HepG2 (cell line): ENCODE measurements around the gene XRCC3. TPM values are rescaled to one million over a fixed set of nuclear protein-coding genes. Genes with fewer than 3 reads are reported as not detected.

Source experiments
- ATAC-seq: fragments of 200-7000 bp; cut with Tn5 transposase; 3 replicates; pipeline ENCODE4 v1.9.1; 2020; ENCODE audit warnings: mild to moderate bottlenecking, moderate library complexity
- BruUV-seq: library from RNA; stranded (reverse); fragments of 400-500 nt; replicated peaks from 2 replicates; lab custom pipeline; 2021; lab: Mats Ljungman, UMichigan
- CTCF ChIA-PET: fragments of 300-600 bp; formaldehyde crosslinking; extraction: SDS; loops from one replicate; lab custom pipeline; 2021; ENCODE audit warnings: low total read pairs, inconsistent platforms, low intra/inter-chr PET ratio; lab: Yijun Ruan, JAX
- POLR2A ChIA-PET: fragments of 350-600 bp; sonication (Branson Sonifier 250); formaldehyde crosslinking; loops from one replicate; lab custom pipeline; 2020; ENCODE audit warnings: antibody characterized with exemption, inconsistent platforms; lab: Yijun Ruan, JAX
- DNase-seq: peaks from one replicate; pipeline ENCODE4 v3.0.0-alpha.2; 2015; ENCODE audit warnings: low spot score
- FAIRE-seq: peaks from 3 replicates; lab custom pipeline; 2011; peaks lifted over from hg19 to GRCh38; lab: Jason Lieb, UNC
- H2AFZ ChIP-seq: one replicate; pipeline ENCODE4 v1.6.1; 2011; ENCODE audit warnings: low read length, inconsistent platforms
- H3K27ac ChIP-seq: fragments of 300-600 bp; 3 replicates; pipeline ENCODE4 v1.8.0; 2011; ENCODE audit warnings: mixed run types, mild to moderate bottlenecking, mixed read lengths, low read length, inconsistent platforms; ENCODE audit not compliant: insufficient read depth; ENCODE audit errors: extremely low read length
- H3K27me3 ChIP-seq, 2 experiments: fragments of 200-600 bp in 1 of 2; 2 replicates in 1 of 2; 3 replicates in 1 of 2; pipeline versions ENCODE4 v1.6.0 to v1.8.0; 2011; ENCODE audit warnings: low read length in 2 of 2, mild to moderate bottlenecking in 2 of 2, moderate library complexity in 2 of 2, inconsistent platforms in 1 of 2; ENCODE audit not compliant: insufficient read depth in 2 of 2, control insufficient read depth in 1 of 2
- H3K36me3 ChIP-seq, 2 experiments: fragments of 200-600 bp in 1 of 2; replicated peaks in 1 of 2; 2 replicates in 1 of 2; 3 replicates in 1 of 2; pipeline versions ENCODE4 v1.5.1 to v1.8.0; 2011; ENCODE audit warnings: low read length in 2 of 2, inconsistent platforms in 1 of 2; ENCODE audit not compliant: insufficient read depth in 2 of 2, control insufficient read depth in 1 of 2
- H3K4me1 ChIP-seq: 2 replicates; pipeline ENCODE4 v1.5.1; 2012; ENCODE audit warnings: low read length, inconsistent platforms; ENCODE audit not compliant: insufficient read depth
- H3K4me2 ChIP-seq: 2 replicates; pipeline ENCODE4 v1.6.0; 2011; ENCODE audit warnings: low read depth, low read length, inconsistent platforms
- H3K4me3 ChIP-seq, 3 experiments: fragments of 200-600 bp in 1 of 3; sonication (generic), shearing (Covaris generic) in 1 of 3; replicated peaks in 1 of 3; 2 replicates each; pipeline ENCODE4 v1.5.1; 2011 to 2016; ENCODE audit warnings: low read length in 3 of 3, inconsistent platforms in 2 of 3, low read depth in 2 of 3, mild to moderate bottlenecking in 2 of 3, control low read depth in 1 of 3, mixed read lengths in 1 of 3; ENCODE audit not compliant: insufficient read depth in 1 of 3
- H3K79me2 ChIP-seq: one replicate; pipeline ENCODE4 v1.6.1; 2011; ENCODE audit warnings: low read length, inconsistent platforms; ENCODE audit not compliant: insufficient read depth
- H3K9ac ChIP-seq: 2 replicates; pipeline ENCODE4 v1.6.0; 2011; ENCODE audit warnings: mild to moderate bottlenecking, low read depth, low read length, inconsistent platforms; ENCODE audit not compliant: insufficient read depth
- H3K9me3 ChIP-seq: 2 replicates; pipeline ENCODE4 v1.5.1; 2012; ENCODE audit warnings: mild to moderate bottlenecking, low read length
- H4K20me1 ChIP-seq: 2 replicates; pipeline ENCODE4 v1.6.0; 2011; ENCODE audit warnings: inconsistent platforms, mild to moderate bottlenecking, low read length, moderate library complexity; ENCODE audit not compliant: insufficient read depth
- CCDC6 ChIP-seq: sonication (generic); formaldehyde crosslinking; IDR thresholded peaks from 2 replicates; pipeline ENCODE4 v1.8.1; 2022; ENCODE audit warnings: mild to moderate bottlenecking, missing genetic modification reagents, moderate library complexity
- JDP2 ChIP-seq: sonication (generic); formaldehyde crosslinking; IDR thresholded peaks from 2 replicates; pipeline ENCODE4 v1.8.1; 2022; ENCODE audit warnings: missing genetic modification reagents, borderline replicate concordance
- KDM5A ChIP-seq: fragments of 200-600 bp; sonication (generic); IDR thresholded peaks from 2 replicates; pipeline ENCODE4 v1.7.0; 2018; ENCODE audit warnings: antibody characterized with exemption, mild to moderate bottlenecking, low read length, borderline replicate concordance
- KMT2B ChIP-seq: IDR thresholded peaks from 2 replicates; pipeline ENCODE4 v1.6.1; 2016; ENCODE audit warnings: missing genetic modification reagents, missing compliant biosample characterization
- NFE2L1 ChIP-seq: sonication (generic); formaldehyde crosslinking; IDR thresholded peaks from 2 replicates; pipeline ENCODE4 v1.4.0; 2020; ENCODE audit warnings: missing genetic modification reagents, mild to moderate bottlenecking, borderline replicate concordance
- ZNF383 ChIP-seq: sonication (generic); formaldehyde crosslinking; IDR thresholded peaks from 2 replicates; pipeline ENCODE4 v1.4.0; 2020; ENCODE audit warnings: missing genetic modification reagents, mild to moderate bottlenecking, borderline replicate concordance
- ZNF609 ChIP-seq: sonication (generic); formaldehyde crosslinking; IDR thresholded peaks from 2 replicates; pipeline ENCODE4 v1.4.0; 2020; ENCODE audit warnings: mild to moderate bottlenecking, missing genetic modification reagents, borderline replicate concordance
- ZNF629 ChIP-seq: sonication (generic); formaldehyde crosslinking; conservative IDR thresholded peaks from 2 replicates; pipeline ENCODE4 v1.5.0; 2020; ENCODE audit warnings: missing genetic modification reagents
- ZNF878 ChIP-seq: sonication (generic); formaldehyde crosslinking; IDR thresholded peaks from 2 replicates; pipeline ENCODE4 v1.8.1; 2023; ENCODE audit warnings: mild to moderate bottlenecking, missing genetic modification reagents, moderate library complexity
- WGBS: methylation state at CpG from one replicate; pipeline ENCODE4 v1.1.6; 2017; ENCODE audit warnings: low lambda C conversion rate; 5-methylcytosine and 5-hydroxymethylcytosine counted together
- in situ Hi-C: cut with HindIII; loops from 2 replicates; pipeline ENCODE4 v1.10.0; 2017; ENCODE audit warnings: low pct_unique_long_range_greater_than_20kb; ENCODE audit not compliant: extremely low pct_ligation_motif_present
- intact Hi-C: fragments of 100-400 bp; cut with micrococcal nuclease; formaldehyde crosslinking; loops from one replicate; pipeline ENCODE4 v1.10.0; 2022; ENCODE audit not compliant: unreplicated experiment
- polyA plus RNA-seq, 8 experiments: library from polyadenylated mRNA; depleted of rRNA in 3 of 8; stranded (reverse) in 7 of 8; unstranded in 1 of 8; fragments of >200 nt; fragmentation: Illumina TruSeq in 4 of 8; extraction: Trizol in 4 of 8; gene quantifications; 2 replicates each; pipeline versions ENCODE4 v1.2.1 to v1.2.3, GENCODE V29; 2011 to 2016; ENCODE audit warnings: low read depth in 4 of 8, missing spikeins in 1 of 8, mixed read lengths in 1 of 8; ENCODE audit not compliant: insufficient read depth in 1 of 8
- total RNA-seq, 5 experiments: library from RNA; depleted of rRNA; stranded (reverse); fragments of >200 nt; fragmentation: Illumina TruSeq; extraction: Trizol; gene quantifications; 2 replicates each; pipeline ENCODE4 v1.2.3, GENCODE V29; 2016; ENCODE audit warnings: low read depth in 1 of 5
- TF ChIP-seq, protein P1 (sequence below): sonication (generic); formaldehyde crosslinking; conservative IDR thresholded peaks from 2 replicates; pipeline ENCODE4 v1.5.0; 2020; ENCODE audit warnings: missing genetic modification reagents
- TF ChIP-seq, protein P2 (sequence below): sonication (generic); formaldehyde crosslinking; IDR thresholded peaks from 2 replicates; pipeline ENCODE4 v1.5.0; 2020; ENCODE audit warnings: mild to moderate bottlenecking, missing genetic modification reagents
- TF ChIP-seq, protein P3 (sequence below): sonication (generic); formaldehyde crosslinking; IDR thresholded peaks from 2 replicates; pipeline ENCODE4 v1.5.0; 2020; ENCODE audit warnings: mild to moderate bottlenecking, low read depth, missing genetic modification reagents, borderline replicate concordance
- TF ChIP-seq, protein P4 (sequence below): sonication (generic); formaldehyde crosslinking; conservative IDR thresholded peaks from 2 replicates; pipeline ENCODE4 v1.8.0; 2022; ENCODE audit warnings: mild to moderate bottlenecking, moderate library complexity, missing genetic modification reagents

XRCC3 gene
- total and polyA plus RNA-seq, 2 of the 13 experiments (the other 11 are each of a cell fraction or from before 2014, with no cell fraction given): 5.4 to 25.8 TPM

DNA sequence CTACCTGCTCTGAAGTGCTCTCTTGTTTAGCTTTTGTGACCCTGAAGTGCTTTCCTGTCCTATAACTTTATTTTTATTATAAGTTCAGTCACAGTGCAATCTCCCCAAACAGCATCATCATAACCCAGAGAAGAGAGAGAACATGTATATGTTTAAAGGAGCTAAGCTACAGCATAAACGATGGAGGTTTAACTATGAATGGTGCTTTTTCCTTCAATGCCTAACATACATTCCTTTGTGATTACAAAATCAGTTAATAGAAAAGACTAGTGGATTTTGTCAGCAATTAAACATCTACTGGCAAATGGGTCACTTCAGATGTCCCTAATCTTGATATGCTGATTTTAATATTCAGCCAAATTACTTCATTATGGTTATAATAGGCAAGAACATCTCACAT, 46.8 kb upstream of the XRCC3 start:
- no peak for FAIRE-seq
- no peaks in the 10 kb centered on the region for H3K79me2 ChIP-seq
- CTCF ChIA-PET: no interaction called here
- TF ChIP-seq KDM5A (no peak), ZNF629 (CRISPR knock-in tag) (no peak), ZNF609 (CRISPR knock-in tag) (no peak), JDP2 (no peak), ZNF383 (no peak), CCDC6 (CRISPR knock-in tag) (no peak), ZNF878 (no peak), KMT2B (no peak), NFE2L1 (CRISPR knock-in tag) (no peak)
- TF ChIP-seq, protein P1, sequence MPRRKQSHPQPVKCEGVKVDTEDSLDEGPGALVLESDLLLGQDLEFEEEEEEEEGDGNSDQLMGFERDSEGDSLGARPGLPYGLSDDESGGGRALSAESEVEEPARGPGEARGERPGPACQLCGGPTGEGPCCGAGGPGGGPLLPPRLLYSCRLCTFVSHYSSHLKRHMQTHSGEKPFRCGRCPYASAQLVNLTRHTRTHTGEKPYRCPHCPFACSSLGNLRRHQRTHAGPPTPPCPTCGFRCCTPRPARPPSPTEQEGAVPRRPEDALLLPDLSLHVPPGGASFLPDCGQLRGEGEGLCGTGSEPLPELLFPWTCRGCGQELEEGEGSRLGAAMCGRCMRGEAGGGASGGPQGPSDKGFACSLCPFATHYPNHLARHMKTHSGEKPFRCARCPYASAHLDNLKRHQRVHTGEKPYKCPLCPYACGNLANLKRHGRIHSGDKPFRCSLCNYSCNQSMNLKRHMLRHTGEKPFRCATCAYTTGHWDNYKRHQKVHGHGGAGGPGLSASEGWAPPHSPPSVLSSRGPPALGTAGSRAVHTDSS: no peak
- TF ChIP-seq, protein P2, sequence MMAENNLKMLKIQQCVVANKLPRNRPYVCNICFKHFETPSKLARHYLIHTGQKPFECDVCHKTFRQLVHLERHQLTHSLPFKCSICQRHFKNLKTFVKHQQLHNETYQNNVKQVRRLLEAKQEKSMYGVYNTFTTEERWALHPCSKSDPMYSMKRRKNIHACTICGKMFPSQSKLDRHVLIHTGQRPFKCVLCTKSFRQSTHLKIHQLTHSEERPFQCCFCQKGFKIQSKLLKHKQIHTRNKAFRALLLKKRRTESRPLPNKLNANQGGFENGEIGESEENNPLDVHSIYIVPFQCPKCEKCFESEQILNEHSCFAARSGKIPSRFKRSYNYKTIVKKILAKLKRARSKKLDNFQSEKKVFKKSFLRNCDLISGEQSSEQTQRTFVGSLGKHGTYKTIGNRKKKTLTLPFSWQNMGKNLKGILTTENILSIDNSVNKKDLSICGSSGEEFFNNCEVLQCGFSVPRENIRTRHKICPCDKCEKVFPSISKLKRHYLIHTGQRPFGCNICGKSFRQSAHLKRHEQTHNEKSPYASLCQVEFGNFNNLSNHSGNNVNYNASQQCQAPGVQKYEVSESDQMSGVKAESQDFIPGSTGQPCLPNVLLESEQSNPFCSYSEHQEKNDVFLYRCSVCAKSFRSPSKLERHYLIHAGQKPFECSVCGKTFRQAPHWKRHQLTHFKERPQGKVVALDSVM: no peak
- TF ChIP-seq, protein P3, sequence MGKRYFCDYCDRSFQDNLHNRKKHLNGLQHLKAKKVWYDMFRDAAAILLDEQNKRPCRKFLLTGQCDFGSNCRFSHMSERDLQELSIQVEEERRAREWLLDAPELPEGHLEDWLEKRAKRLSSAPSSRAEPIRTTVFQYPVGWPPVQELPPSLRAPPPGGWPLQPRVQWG (CRISPR knock-in tag): no peak
- TF ChIP-seq, protein P4, sequence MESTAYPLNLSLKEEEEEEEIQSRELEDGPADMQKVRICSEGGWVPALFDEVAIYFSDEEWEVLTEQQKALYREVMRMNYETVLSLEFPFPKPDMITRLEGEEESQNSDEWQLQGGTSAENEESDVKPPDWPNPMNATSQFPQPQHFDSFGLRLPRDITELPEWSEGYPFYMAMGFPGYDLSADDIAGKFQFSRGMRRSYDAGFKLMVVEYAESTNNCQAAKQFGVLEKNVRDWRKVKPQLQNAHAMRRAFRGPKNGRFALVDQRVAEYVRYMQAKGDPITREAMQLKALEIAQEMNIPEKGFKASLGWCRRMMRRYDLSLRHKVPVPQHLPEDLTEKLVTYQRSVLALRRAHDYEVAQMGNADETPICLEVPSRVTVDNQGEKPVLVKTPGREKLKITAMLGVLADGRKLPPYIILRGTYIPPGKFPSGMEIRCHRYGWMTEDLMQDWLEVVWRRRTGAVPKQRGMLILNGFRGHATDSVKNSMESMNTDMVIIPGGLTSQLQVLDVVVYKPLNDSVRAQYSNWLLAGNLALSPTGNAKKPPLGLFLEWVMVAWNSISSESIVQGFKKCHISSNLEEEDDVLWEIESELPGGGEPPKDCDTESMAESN (CRISPR knock-in tag): no peak

More for the DNA sequence above, 46.8 kb upstream of the XRCC3 start:
- H3K9ac ChIP-seq: no peak overlapping the region
- no peak overlapping the region for H3K4me2 ChIP-seq
- in situ Hi-C loops: no loop called here
- ATAC-seq: no peak
- peaks cover 0 to 6% of the 10 kb centered on the region in 2 experiments; a peak in 1 of 5 replicates for H3K36me3 ChIP-seq
- POLR2A ChIA-PET: no interaction called here
- no peak overlapping the region for H2AFZ ChIP-seq
- no TSS peak for BruUV-seq
- H3K27ac ChIP-seq: no peak overlapping the region
- no peak for DNase-seq
- intact Hi-C loops: no loop called here
- 88% methylated on average over 1 of the region's 1 CpG for WGBS
- no peaks in the 10 kb centered on the region for H3K27me3 ChIP-seq
- H3K9me3 ChIP-seq: no peaks in the 10 kb centered on the region
- H4K20me1 ChIP-seq: no peaks in the 10 kb centered on the region
- no peaks in the 10 kb centered on the region for H3K4me1 ChIP-seq
- no peak overlapping the region for H3K4me3 ChIP-seq
